HG02981 (cell line): ENCODE results near the gene CCDC88A.

Source experiments
- ATAC-seq: cut with Tn5 transposase; IDR thresholded peaks from one replicate; pipeline ENCODE4 v1.9.1; 2021; ENCODE audit warnings: mild to moderate bottlenecking, moderate library complexity; ENCODE audit not compliant: unreplicated experiment

CCDC88A gene

GRCh38 chr2:55425431-55425831 is 5.8 kb upstream of the CCDC88A start:
- ATAC-seq, result no peak

GRCh38 chr2:55422876-55423665 is 3.4 kb upstream of the CCDC88A start:
- no peak for ATAC-seq

- no peak for ATAC-seq
These were observed 1.7 kb upstream of the CCDC88A start for GRCh38 chr2:55421326-55421725.

- ATAC-seq, result no peak
These were observed 1.2 kb upstream of the CCDC88A start for GRCh38 chr2:55420871-55421270.

DNA sequence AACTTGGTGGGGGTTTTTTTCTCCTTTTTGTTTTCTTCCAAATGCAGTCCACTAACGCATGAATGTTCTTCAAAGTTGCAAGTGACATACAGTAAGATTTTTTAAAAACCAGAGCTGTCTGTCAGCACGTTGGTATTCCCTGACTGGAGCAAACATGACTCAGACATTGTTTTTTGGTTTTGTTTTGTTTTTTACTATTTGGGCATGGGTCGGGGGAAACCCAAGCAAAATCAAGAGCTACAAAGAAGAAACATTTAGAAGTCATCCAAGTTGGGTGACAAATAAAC is 726 bp upstream of the CCDC88A start:
- no peak for ATAC-seq

GRCh38 chr2:55419233-55419678 is 400 bp downstream of the CCDC88A start:
- peak; percentile 9 for ATAC-seq

- no peak for ATAC-seq
These were observed 984 bp downstream of the CCDC88A start for GRCh38 chr2:55418512-55419232.

DNA sequence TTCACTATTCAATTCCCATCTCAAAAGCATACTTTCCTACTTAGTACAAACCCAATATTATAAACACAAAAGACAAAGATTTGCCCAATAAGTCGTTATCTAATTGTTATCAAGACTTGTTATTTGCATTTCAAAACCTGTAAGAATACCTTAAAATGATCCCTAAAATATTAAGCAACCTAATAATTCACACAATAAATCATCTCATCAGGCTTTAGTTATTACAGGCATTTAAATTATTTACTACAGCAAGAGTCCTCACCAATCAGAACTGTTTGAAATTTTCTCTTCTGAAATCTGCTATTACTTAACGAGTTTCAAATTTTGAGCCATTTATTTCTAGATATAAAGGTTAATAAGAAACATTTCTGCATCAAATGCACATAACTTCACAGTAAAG is 1.6 kb downstream of the CCDC88A start:
- no peak for ATAC-seq

DNA sequence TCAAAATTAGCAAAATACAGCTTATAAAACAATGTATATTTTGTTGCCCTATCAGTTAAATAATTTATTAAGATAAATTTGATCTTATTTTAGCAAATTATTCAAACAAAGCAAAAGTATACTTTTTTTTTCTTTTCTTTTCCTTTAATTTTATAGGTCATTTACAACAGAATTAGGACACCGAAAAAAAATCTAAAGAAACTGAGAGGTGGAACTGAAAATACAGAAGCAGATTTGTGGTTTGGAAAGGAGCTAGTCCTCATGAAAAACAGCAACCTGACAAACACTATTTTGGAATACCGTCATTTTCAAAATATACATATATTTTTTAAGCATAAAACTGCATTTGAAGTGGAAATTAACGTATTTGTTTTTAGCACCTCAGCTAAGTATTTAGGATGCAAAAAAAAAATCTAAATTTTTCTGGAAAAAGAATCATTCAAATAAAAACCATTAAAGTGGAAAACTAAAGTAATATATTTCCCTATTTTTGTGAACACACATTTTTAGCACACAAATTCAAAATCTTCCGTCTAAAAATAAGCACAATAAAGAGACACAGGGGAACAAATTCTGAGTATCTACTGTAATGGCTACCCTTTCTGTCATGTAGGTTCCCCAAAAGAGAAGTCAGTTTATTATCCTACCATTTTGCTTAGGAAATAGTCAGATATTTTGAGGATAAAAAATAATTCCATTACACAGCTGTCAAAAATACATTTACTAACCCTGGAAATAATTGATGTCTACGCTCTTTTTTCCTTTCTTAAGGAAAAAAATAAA is 2.7 kb downstream of the CCDC88A start:
- no peak for ATAC-seq

GRCh38 chr2:55415300-55415699 is 4.4 kb downstream of the CCDC88A start:
- no peak for ATAC-seq

- ATAC-seq, result no peak
These were observed 10.5 kb downstream of the CCDC88A start for GRCh38 chr2:55408918-55409868.

DNA sequence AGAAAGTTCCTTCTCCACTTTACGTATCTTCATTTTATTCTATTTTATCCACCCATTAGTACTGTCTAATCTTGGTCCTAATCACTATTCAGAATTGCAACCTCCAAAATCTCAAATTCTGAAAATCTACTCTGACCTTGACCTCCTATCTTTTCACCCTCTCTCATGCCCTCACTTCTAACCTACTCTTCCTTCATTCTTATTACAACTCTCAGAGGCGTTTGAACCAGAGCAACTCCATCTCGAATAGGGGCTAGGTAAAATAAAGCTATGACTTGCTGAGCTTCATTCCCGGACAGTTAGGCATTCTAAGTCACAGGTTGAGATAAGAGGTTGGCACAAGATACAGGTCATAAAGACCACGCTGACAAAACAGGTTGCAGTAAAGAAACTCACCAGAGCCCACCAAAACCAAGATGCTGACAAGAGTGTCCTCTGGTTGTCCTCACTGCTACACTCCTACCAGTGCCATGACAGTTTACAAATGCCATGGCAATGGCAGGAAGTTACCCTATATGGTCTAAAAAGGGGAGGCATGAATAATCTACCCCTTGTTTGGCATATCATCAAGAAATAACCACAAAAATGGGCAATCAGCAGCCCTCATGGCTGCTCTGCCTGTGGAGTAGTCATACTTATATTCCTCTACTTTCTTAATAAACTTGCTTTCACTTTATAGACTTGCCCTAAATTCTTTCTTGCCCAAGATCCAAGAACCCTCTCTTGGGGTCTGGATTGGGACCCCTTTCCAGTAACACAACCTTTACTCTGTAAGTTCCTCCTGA is 11.4 kb downstream of the CCDC88A start:
- no peak for ATAC-seq

GRCh38 chr2:55405116-55405515 is 14.5 kb downstream of the CCDC88A start:
- no peak for ATAC-seq

- no peak for ATAC-seq
These were observed 16.2 kb downstream of the CCDC88A start for GRCh38 chr2:55403256-55403998.

- ATAC-seq, result no peak
These were observed 18.5 kb downstream of the CCDC88A start for GRCh38 chr2:55401124-55401523.

GRCh38 chr2:55400332-55400731 is 19.3 kb downstream of the CCDC88A start:
- no peak for ATAC-seq

- ATAC-seq, result no peak
These were observed 19.8 kb downstream of the CCDC88A start for GRCh38 chr2:55399815-55400214.

GRCh38 chr2:55395724-55396605 is 23.7 kb downstream of the CCDC88A start:
- ATAC-seq, result peak; percentile 61
